Measurements from ENCODE around the gene BOD1. TPM values are rescaled to one million over a fixed set of nuclear protein-coding genes. Genes with fewer than 3 reads are reported as not detected.

BOD1 gene
- total RNA-seq, 1 donor from 2014 or later, result 61.3 TPM

DNA sequence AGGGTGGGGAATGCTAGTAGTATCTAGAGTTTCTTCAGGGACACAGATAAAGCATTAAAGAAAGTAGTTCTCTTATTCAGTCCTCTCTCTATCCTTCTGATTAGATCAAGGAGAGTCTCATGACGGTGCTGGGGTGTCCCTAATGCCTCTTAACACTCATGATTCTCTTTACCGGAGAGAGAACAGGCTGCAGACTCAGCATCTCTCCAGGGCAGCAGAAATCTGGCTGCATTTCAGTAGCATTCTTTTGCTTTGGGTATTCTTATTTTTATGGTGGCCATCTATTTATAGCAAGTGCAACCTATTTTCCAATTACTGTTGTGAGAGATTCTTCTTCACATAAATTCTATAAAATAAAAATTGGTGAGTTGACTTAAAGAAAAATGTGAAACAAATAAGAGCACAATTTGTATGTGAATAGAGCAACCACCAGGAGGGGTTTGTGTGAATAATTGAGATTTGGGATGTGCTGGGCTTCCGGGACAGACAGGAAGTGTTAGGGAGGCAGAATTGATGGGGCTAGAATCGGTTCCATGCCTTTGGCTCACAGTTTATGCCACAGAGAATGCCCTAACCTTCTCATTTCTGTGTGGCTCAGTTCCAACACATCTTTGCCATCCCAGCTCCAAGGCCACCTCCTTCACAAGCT, 23.8 kb upstream of the BOD1 start:
- DNase-seq, result no peak

DNA sequence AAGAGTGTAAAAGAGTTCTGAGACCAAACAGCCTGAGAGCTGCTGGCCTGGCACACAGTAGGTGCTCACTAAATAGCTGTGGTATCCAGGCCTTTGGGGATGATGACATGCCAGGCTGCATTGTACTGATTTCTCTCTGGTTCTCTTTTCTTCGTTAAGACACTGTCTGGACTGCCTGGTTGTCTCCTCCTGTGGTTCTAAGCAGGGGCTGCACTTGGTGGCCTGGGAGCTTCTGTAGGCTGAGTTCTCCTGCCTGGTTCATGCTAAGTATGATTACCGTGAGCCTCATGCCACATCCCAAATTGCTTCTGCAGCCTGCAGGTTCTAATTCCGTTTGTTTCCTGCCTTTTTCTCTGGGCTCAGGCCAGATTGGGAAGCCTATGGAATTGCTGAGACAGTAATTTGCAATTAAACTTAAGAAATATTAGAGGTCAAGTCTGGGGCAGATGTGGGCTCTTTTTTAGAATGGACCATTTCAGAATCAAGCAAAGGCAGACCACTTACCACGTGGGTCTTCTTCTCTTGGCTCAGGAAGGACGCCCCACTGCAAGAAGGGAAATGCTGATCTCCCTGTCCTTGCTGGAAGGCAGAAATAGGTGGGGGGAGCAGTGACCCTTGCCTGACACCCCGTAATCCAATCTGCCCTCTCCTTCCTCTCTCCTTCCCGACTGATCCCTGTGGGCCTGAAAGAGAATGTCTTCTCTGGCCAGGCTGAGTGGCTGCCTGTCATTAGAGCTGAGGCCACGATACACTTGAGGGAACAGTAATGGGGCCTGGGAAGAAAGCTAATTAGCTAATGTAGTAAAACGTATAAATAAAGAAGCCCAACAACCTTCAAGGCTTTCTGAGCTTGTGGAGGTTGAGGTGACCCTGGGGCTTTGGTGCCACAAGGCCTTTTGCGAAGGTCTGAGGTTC, 21.9 kb upstream of the BOD1 start:
- DNase-seq, result no peak

DNA sequence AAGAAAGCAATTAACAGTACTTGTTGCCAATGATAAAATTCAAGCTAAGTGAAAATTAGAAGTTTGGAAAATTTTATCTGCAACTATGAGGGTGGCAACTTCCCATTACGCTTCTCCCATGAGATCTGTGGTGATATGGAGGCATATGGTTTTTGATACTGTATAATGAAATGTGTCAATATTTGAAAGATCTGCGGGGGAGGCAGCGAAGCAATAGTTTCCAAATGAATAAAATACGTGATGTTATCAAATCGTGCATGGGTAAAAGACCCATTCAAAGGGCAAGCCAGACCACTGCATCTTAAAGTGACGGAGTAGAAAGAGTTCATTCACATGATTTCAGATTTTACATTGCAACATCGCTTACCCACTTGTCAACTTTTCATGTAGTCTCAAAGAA, 20.9 kb upstream of the BOD1 start:
- no peak for DNase-seq

DNA sequence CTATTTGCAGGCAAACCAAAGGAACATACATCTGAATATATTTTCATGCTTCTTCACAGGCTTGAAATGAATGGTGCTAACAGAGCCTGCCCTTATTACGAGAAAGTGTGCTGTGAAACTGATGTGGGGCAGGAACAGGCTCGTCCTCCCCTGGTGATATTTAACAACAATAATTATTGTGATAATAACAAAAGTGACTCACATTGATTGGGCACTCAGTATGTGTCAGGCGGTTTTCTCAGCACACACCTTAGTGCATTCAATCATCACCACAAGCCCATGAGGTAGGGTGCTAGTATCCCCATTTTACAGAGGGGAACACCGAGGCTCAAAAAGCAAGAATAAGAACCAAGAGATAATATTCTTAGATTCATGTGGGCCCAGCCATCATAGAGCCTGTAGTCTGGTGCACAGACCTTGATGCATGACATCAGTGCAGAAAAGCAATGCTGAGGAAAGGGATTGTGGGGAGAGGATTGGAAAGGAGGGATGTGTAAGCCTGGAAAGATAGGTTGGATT, 18.1 kb upstream of the BOD1 start:
- DNase-seq, result no peak

DNA sequence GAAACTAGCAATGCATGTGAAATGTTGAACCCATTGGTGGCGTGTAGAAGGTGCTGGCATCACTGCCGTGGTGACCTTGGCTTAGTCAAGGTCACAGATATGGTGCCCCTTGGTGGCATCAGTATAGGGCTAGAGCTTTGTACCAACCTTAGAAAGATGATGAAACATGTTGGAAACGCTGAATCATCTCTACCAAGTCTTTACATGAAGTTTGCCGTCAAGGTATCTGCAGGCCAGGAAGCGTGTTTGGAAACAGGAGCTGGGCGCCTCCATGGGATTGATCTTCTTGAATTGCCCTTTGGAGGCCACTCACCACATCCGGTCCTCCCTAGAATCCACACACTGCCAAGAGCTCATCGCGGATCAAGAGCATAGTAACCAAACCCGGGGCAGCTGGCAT, 16.9 kb upstream of the BOD1 start:
- DNase-seq, result no peak

DNA sequence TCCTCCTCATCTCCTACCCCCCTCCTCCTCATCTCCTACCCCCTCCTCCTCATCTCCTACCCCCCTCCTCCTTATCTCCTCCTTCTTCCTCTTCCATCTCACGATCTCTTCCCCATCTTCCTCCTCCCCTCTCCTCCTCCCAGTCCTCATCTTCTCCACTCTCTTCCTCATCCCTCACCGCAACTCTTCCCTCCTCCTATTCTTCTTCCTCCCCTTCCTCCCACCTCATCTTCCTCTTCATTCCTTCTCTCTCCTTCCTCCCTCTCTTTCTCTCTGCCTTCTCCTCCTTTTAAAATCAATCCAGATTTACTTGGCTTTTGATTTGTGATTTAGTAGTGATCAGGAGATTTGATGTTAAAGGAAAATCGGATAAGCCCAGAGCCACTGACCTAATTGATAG, 15.0 kb upstream of the BOD1 start:
- DNase-seq, result no peak

DNA sequence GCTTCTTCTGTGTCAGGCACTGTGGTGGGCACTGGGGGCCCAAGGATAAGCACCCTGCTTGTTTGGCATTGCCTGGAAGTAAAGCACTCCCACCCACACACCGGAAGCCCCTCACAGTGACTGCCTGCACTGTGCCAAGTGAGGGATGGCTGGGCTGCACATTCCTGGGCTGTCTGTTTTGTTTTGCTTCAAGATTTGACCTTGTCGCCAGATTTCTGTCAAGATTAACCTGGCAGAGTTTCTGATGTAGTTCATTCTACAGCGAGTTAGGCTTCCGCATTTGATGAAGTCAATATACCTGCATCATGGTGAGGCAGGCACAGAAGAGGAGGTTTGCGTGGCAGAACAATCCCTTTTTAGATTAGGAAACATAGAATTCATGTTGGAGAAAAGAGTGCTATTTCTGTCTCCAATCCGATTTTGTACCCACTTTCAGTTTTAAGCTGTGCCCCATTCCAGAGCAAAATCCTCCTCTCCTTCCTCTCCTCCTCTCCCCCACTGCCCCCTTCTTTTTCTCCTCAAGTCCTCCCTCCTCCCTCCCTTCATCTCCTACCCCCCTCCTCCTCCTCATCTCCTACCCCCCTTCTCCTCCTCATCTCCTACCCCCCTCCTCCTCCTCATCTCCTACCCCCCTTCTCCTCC, 14.4 kb upstream of the BOD1 start:
- no peak for DNase-seq

DNA sequence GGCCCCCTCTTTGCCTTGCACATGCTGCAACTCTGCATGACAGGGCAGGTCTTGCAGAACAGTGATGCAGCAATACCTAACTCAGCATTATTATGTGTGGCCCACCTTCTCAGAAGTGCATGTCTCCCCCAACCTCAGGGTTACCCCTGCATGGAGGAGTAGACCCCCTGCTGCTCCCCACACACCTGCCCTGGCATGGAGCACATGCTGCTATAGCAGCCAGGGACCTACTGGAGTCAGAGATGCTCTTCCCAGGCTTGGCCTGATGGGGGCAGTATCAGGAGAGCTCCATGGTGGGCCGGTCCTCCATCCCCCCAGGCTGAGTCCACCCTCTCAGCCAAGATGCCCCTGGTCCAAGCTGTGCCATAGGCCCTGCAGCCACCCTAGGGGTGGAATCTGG, 13.2 kb upstream of the BOD1 start:
- peak; percentile 32 for DNase-seq

DNA sequence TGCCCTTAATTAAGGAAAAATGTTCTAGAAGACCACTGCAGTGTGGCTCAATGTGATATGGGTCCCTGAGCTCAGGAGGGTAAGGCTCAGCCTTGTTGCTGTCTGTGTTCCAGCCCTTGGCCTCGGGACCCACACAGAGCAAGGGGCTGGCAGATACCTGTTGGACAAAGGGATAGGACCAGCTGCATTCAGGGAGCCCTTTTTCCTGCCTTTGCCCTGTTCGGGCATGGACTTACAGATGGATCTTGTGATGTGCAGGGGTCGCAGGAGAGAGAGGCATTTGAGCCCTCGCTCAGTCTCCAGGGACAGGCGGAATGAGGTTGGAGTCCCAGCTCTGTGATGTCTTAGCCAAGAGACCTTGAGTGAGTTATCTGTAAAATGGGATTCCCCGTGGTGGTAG, 12.1 kb upstream of the BOD1 start:
- DNase-seq, result no peak

DNA sequence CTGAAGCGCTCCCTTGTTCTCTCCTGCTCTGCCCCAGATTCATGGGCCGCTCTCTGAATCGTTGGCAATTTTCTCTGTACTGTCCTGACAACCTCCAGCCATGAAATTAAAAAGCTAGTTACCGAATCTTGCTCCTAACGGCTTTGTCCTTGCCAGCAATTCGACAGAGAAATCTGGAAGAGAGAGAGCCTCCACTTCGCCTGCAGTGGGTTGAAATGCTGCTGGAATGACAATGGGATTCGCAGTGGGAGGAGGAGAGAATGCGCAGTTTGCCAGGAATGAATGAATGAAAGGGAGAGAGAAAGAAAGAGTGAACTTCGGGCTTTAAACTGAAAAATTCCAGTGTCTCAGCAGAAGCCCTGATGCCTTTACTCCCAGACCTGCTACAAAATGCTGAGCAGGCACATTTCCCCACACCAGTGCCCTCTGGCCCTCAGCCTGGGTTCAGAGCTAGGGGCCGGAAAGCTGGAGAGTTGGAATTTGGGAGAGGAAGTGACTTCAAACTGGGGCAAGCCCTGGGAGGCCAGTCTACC, 11.5 kb upstream of the BOD1 start:
- DNase-seq, result no peak

DNA sequence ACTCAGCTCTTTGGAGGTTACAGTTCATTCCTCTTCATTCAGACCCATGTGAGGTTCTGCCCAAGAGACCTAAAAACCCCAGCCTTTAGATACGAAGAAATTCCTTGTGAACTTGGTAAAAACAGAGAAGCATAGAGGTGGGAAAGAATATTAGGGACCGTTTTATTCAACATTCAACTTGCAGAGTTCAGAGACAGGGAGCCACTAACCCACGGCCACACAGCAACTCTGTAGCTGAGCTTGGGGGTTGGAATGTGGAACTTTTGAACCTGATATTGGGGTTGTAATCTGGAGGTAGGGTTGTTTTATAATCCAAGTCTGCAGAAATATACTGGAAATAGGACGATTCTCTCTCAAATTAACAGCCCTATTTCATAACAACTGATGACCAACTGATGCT, 10.8 kb upstream of the BOD1 start:
- no peak for DNase-seq

DNA sequence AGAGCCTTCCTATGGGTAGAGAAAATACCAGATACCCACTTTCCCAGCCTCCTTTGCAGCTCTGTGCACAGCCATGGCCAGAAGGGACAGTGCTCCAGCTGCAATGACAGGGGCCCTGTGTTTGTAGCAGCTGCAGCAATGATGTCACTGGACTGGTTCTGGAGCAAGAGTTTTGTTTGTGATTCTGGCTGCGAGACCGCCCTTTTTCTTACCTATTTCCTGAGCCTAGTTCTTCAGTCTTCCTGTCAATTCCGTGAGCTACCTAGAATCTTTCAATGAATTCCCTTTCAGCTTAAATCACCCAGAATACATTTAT, 10.0 kb upstream of the BOD1 start:
- no peak for DNase-seq

DNA sequence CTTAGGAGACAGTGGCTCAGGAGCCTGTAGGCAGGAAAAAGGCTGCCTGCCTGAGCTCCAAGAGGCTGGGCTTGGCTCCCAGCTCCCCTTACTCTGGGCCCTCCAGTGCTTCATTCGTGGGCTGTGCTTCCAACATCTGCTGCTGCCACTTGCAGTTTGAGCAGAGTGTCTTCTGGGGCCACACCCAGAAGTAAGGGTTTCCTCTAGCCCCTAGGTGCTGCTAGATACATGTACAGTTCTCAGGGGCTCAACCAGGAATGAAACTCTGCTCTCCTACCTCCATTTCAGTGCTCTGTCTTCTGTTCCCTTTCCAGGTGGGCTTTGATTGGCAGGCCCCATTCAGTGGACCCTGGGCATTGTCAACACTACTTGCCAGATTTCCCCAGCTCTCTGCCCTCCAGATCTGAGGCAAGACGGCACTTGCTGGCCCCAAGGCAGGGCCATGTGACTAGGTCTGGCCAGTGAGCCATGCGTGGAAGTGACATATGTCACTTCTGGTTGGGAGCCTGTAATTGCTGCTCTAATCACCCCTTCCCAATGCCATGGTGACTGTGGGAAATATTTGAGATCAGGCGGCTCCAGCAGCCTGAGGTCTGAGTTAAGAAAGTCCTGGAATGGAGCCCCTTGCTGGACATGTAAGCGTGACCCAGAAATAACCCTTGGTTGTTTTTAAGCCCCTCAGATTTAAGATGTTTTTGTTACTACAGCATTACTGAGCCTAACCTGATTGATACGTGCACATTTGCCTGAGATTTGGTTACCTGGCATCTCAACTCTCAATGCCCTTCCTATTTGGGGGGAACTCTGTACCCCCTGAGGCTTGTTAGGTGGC, 9.4 kb upstream of the BOD1 start:
- DNase-seq, result no peak

DNA sequence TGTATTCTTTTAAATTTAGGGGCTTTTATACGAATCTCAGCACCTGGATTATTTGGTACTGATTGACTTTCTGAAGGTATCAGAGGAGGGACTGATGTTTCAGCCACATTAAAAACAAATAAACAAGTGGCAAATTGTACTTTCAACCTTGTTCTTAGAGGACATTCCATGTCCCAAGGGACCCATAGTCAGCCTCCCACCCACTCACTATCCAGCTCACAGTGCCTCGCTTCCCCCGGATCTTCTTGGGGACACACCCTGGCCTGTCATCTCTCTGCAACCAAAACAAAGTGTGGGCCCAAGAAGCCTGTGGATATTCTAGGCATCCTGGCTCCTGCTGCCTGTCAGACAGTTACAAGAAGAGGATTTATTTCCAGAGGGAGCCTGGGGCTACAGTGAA, 8.8 kb upstream of the BOD1 start:
- no peak for DNase-seq

DNA sequence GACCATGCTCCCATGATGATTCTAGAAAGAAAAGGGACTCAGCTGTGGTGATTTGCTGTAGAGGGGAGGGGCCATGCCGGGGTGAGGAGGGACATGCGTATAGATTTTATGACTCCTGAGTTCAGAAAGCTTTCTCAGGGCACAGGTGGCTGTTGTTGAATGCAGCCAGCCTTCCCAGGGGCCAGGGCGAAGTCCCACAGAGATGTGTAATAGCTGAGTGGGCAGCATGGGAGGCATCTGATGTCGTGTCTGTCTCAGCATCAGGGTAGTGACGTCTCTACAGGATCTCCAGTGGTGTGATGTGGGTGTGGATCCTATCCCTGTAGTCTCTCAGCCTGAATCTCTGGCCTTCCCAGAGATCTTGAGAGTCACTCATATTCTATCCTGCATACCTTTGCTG, 7.8 kb upstream of the BOD1 start:
- no peak for DNase-seq

DNA sequence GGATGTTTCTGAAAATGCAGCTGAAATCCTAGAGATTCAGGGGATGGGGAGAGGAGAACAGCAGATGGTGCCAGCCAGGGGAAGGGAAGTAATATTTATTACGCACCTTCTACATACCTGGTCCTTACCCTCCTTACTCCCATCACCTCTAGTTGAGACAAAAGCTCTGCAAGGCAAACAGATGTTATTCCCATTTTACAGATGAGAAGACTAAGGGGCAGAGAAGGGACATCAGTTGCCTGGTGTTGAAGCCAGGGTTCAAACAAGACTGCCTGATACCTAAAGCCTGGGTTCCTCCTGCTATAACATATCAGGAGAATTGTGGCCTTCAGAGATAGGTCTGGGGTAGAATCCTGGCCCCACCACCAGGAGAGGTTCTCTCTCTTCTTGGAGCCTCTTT, 7.3 kb upstream of the BOD1 start:
- DNase-seq, result no peak

DNA sequence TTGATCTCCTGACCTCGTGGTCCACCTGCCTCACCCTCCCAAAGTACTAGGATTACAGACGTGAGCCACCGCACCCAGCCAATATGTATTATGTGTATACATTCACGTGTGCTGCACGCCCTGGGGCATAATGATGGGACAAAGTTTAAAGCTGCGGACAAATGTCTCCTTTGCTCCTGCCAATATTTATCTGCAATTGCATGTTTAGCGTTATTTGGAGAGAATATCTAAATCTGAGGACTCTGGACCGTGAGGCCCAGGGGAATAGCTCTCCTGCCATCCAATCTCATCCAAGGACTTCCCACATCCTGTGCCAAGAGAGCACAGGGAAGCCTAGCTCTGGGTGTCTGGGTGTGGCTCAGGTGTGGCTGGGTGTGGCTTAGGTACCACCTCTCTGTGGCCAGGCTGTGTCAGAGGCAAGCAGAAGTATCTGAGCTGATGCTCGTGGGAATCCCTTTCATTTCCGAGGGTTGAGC, 6.9 kb upstream of the BOD1 start:
- no peak for DNase-seq

DNA sequence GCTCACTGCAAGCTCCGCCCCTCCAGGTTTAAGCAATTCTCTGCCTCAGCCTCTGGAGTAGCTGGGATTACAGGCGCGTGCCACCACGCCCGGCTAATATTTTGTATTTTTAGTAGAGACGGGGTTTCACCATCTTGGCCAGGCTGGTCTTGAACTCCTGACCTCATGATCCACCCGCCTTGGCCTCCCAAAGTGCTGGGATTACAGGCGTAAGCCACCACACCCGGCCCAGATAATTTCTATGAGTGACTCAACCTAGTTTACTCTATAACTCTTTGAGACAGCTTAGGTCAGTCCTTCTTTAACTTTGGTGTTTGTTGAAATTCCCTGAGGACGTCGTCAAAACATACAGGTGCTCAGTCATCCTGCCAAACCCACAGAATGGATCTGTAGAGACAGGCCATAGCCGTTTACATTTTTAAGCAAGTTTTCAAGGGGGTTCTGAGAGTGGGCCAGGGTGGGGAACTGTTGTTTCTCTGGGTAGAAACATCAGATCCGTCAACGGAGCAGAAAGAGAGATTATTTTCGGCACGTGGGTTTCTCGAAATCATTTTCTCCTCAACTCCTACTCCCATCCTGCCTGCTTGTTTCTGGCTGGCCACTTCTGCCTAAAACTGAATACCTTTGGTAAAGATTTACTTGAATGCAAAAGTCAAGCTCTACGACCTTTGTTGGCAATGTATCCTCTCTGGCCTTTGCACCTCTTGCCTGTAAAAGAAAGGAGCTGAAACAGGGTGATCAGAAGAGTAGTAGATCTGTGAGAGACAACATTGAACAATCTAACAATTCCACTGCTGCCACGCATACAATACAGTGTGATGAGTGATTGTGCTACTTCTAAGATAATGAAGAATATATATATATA, 6.0 kb upstream of the BOD1 start:
- no peak for DNase-seq

DNA sequence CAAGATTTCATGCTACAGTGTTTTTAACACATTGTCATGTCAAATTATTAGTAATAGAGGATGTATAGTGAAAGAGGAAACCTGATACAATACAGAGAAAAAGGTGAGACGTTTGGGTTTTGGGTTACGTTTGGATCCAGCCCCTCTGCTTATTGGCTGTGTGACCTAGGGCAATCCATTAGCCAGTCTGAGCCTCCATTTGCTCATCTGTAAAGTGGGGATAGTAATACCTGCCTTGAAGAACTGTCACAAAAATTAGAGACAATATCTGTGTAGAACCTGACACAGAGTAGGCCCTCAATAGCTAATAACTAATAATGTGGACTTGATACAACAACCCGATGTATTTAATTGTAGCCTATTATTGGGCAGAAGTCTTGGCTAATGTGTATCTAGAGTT, 4.3 kb upstream of the BOD1 start:
- no peak for DNase-seq

DNA sequence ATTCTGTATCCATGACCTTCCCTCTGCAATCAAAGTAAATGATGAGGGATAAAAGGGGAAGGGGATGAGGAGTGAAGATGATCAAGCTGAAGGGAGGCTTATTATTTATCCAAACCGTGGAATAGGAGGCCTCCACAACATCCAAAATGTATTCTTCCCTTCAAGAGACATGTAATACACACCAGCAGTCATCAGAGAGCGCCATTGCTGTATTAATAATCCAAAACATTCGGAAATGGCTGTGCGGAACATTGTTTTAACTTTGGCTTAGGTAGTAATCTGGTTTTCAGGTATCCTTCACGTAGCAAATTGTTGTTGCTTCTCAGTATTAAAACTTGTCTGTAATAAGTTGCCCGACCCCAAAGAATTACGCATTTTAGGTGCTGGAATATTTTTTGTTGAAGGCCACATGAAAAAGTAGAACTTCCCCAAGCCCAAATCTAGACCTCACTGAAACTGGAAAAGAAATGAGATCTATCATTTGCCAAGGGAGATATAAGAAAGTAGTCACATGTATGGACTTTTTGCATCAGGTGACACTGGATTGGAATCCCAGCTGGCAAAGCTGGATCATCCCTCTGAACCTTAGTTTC, 2.6 kb upstream of the BOD1 start:
- peak; percentile 79 for DNase-seq
